Measurements from ENCODE around the gene COX6A2.

DNA sequence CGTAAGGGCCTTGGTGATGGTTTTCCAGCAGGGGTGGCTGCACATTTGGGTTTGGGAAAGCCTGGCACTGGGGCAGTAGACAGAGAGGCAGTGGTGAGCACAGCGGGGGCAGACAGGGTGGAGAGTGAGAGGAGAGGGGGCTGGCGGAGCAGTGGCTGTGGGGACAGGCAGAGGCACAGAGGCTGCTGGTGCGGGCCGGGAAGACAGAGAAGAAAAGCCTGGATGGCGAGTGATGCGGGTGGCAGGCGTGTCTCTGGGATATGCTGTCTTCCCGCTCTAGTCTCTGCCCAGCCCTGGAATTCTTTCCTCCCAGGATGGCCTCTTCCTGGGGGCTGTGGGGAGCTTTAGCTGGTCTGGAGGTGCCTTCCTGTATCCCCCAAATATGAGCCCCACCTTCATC, 18.1 kb downstream of the COX6A2 start:
- no peak for TF ChIP-seq GATA2 (IDR thresholded peaks at IDR 0.05; ENCODE audit: low read depth, low read length)
- TF ChIP-seq GATA3 (IDR thresholded peaks at IDR 0.05; ENCODE audit: low read depth, low read length), result no peak
